OCI-LY7 (cell line): Measurements from ENCODE around the gene RRP9.

Experiments used
- CTCF ChIP-seq: fragments of 200-600 bp; sonication (generic); conservative IDR thresholded peaks from 2 replicates; pipeline ENCODE4 v1.5.1; 2014; ENCODE audit warnings: mild to moderate bottlenecking, antibody characterized with exemption, low read length, moderate library complexity, mixed read lengths
- EZH2phosphoT487 ChIP-seq: fragments of 200-600 bp; sonication (generic); IDR thresholded peaks from 2 replicates; pipeline ENCODE4 v1.6.1; 2018; ENCODE audit warnings: low read depth, borderline replicate concordance, mild to moderate bottlenecking, mixed run types, antibody characterized with exemption, low read length, moderate library complexity, mixed read lengths

GRCh38 chr3:51966922-51967383, 25.2 kb upstream of the RRP9 start:
- TF ChIP-seq CTCF = no peak
- no peak for TF ChIP-seq EZH2phosphoT487
